Measurements from ENCODE around the gene SCAPER. TPM values are rescaled to one million over a fixed set of nuclear protein-coding genes. Genes with fewer than 3 reads are reported as not detected.

Gene SCAPER, protein sequence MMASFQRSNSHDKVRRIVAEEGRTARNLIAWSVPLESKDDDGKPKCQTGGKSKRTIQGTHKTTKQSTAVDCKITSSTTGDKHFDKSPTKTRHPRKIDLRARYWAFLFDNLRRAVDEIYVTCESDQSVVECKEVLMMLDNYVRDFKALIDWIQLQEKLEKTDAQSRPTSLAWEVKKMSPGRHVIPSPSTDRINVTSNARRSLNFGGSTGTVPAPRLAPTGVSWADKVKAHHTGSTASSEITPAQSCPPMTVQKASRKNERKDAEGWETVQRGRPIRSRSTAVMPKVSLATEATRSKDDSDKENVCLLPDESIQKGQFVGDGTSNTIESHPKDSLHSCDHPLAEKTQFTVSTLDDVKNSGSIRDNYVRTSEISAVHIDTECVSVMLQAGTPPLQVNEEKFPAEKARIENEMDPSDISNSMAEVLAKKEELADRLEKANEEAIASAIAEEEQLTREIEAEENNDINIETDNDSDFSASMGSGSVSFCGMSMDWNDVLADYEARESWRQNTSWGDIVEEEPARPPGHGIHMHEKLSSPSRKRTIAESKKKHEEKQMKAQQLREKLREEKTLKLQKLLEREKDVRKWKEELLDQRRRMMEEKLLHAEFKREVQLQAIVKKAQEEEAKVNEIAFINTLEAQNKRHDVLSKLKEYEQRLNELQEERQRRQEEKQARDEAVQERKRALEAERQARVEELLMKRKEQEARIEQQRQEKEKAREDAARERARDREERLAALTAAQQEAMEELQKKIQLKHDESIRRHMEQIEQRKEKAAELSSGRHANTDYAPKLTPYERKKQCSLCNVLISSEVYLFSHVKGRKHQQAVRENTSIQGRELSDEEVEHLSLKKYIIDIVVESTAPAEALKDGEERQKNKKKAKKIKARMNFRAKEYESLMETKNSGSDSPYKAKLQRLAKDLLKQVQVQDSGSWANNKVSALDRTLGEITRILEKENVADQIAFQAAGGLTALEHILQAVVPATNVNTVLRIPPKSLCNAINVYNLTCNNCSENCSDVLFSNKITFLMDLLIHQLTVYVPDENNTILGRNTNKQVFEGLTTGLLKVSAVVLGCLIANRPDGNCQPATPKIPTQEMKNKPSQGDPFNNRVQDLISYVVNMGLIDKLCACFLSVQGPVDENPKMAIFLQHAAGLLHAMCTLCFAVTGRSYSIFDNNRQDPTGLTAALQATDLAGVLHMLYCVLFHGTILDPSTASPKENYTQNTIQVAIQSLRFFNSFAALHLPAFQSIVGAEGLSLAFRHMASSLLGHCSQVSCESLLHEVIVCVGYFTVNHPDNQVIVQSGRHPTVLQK (N-terminal part only)
- 5.7 and 9.3 TPM in 2 replicates for total RNA-seq

DNA sequence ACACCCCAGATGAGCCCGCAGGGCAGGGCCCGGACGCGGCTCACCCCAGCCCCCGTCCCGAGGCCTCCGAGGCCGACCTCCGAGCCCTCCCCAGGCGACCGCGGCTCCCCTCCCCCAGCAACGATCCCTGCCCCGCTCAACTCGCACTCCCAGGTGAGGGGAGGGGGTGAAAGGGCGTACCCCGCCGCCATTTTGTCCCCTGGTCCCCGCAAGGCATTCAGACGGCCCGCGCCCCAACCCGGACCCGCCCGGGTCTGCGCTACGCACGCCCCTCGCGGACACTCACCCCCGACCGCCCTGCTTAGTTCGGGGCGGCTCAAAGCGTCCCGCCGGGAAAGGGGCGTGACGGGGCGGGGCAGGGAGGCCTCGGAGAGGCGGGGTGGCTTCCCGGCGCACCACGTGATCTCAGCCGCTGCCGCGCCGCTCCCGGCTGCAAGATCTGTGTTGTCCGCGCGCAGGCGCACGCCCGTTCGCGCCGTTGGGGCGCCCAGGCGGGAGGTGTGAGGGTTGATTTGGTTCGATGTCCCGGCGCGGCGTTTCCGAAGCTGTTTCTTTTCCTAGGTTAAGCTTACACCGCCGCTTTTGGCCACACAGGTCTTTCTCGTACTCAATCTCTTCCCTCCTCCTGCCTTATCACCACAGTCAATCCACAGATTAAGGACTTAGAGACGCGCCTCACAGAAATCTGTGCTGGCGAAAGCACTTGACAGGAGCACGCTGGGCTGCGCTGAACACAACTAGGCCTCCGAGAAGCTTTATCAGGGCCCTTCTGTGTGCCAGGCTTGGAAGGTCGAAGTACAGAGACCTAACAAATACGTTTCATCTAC, at the start of gene SCAPER:
Gene SCAPER, minus strand, starts transcription at position 328 of the 827 bp plus-strand sequence. CDS start 21,523 bp downstream, outside the sequence.

DNA sequence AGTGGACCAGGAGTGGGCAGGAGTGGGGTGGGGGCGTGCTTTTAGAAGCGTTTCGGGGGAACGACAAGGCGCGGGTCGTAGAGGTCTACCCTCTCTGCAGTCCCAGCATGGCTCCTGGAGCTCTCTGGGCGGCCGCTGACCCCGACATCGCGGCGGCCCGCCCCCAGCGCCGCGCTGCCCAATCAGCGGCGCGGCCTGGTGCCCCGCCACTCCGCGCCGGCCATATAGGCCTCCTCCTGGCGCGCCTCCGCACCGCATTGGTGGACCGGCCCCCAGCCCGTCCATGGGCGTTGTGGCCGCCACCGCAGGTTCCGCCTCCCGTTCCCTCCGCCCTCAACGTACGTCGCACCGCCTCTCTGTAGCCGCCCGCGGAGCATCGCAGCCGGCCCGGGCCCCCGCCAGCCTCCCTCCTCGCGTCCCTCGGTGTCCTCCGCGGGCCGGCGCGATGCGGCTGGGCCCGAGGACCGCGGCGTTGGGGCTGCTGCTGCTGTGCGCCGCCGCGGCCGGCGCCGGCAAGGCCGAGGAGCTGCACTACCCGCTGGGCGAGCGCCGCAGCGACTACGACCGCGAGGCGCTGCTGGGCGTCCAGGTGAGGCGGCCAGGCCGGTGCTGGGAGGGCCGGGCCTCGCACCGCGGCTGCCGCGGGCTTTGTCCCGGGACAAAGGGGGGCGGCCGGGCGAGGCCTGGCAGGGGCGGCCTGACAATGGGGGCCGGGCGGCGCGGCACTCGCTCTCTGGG, 26.4 kb upstream of the SCAPER start, which contains the start of gene RCN2:
Gene RCN2, plus strand, starts transcription at position 353 of the 738 bp plus-strand sequence. Its CDS starts 93 bp downstream, at position 446.

DNA sequence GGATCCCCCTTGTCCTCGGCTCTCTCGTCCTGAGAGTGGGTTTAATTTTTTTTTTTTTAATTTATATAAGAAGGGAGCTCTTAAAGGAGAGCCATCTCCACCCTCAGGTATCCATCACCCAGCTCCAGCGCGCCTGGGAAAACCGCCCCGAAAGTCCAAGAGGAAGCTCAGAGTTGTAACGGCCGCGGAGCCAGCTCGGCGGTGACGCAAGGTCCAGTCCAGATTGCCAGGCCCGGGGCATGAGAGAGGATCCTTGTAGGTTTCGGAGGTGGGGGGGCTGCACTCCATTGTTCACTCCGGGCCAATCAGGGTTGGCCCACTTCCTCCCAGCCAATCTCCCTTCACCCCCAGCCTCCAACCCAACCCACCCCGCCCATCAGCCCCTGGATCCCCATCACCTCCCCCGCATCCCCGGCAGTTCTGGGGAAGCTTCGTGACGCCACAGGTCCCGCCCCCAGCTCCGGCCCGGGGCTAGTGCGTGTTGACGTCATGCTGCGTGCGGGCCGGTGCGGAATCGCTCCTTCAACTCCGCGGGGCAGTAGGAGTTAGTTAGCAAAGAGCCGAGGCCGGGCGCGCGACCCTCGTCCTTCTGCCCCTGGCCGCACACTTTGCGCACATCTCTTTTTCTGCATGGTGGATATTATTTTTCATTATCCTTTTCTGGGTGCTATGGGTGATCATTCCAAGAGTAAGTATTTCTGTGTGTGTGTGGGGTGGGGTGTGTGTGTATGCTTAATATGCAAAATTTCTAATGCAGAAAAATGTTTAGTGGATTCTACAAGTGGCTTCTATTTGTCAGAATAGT, 568.7 kb downstream of the SCAPER start, which contains the start of gene ISL2:
Gene ISL2, plus strand, starts transcription at position 520 of the 805 bp plus-strand sequence. Its CDS starts 111 bp downstream, at position 631.

DNA sequence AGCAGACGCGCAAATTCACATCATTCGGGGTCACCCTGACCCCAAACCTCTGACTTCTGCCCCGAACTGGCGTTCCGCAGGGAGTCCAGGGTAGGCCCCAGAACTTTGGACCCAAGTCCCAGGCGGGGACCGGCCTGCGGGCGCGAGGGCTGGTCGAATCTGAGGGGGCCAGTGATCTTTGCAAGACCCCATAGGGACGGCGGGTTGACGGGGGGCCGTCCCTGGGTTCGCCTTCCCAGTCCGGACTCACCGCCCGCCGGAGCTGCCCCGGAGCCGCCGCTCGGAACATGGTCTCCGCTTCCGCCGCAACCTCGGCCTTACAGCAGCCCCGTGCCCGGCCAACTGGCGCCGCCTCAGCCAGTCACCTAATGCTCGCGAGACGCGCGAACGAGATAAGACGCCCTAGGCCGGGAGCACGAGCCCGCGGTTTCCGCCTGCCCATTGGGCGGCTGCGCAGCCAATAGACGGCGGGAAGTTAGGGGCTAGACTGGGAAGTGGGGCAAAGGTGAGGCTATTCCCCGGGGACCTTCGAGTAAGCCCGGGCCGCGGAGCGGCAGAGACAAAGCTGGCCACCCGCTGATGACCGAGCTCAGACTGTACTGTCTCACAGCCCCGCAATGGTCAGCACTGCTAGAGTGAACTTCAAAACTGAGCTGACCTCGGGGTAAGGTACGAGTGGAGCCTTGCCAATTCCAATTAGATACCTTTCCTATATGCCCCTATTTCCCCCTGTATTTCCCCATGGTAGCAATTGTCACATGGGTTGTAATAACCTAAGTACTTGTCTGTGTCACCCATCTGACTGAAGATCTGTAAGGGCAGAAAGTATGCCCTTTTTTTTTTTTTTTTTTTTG, 593.8 kb downstream of the SCAPER start, which contains the start of gene ETFA:
Gene ETFA, minus strand, starts transcription at position 370 of the 854 bp plus-strand sequence. Its CDS starts 81 bp downstream, at position 289.

Other genes with a start within 250 kb of the SCAPER start
- 30.8 and 60.4 TPM in 2 replicates for gene RCN2, start 26.4 kb upstream of the SCAPER start, total RNA-seq
- 0.13 TPM in 1 of 2 replicates, not detected in the other for gene PSTPIP1, start 89.8 kb upstream of the SCAPER start, total RNA-seq
- 104 and 270 TPM in 2 replicates for gene TSPAN3, start 165.8 kb upstream of the SCAPER start, total RNA-seq

Measured in bladder microvascular endothelial cell (primary cell).